HEK293 (cell line): ENCODE data around the gene SLC25A30.

Source experiments
- CTCF ChIA-PET: fragments of 350-600 bp; formaldehyde crosslinking; extraction: SDS; loops from one replicate; lab custom pipeline; 2021; ENCODE audit warnings: antibody characterized with exemption; lab: Yijun Ruan, JAX
- POLR2A ChIA-PET: fragments of 300-600 bp; formaldehyde crosslinking; extraction: SDS; loops from one replicate; lab custom pipeline; 2020; ENCODE audit warnings: antibody characterized with exemption, inconsistent platforms; lab: Yijun Ruan, JAX
- H3K27ac ChIP-seq: fragments of 200-500 bp; sonication (Bioruptor generic); 2 replicates; pipeline ENCODE4 v1.5.1; 2014; ENCODE audit warnings: low read depth, low read length, control low read depth, inconsistent platforms; ENCODE audit errors: extremely low read depth
- H3K36me3 ChIP-seq, 2 experiments: fragments of 200-500 bp in 1 of 2; sonication (Bioruptor generic) in 1 of 2; 1 replicate in 1 of 2; 2 replicates in 1 of 2; pipeline ENCODE4 v1.5.1; 2014 to 2017; ENCODE audit warnings: inconsistent platforms in 2 of 2, low read length in 2 of 2; ENCODE audit not compliant: control insufficient read depth in 2 of 2, insufficient read depth in 1 of 2
- H3K4me1 ChIP-seq: fragments of 200-500 bp; sonication (Bioruptor generic); 2 replicates; pipeline ENCODE4 v1.5.1; 2014; ENCODE audit warnings: mild to moderate bottlenecking, low read length, inconsistent platforms; ENCODE audit not compliant: control insufficient read depth, insufficient read depth
- H3K4me3 ChIP-seq: 2 replicates; pipeline ENCODE4 v1.5.1; 2011; ENCODE audit warnings: low read depth, mild to moderate bottlenecking, control low read depth, low read length, moderate library complexity
- H3K9me3 ChIP-seq: fragments of 200-500 bp; sonication (Bioruptor generic); 2 replicates; pipeline ENCODE4 v1.5.1; 2014; ENCODE audit warnings: low read depth, low read length, inconsistent platforms; ENCODE audit not compliant: control insufficient read depth, insufficient read depth
- BCL11A ChIP-seq: fragments of 450-650 bp; formaldehyde crosslinking; IDR thresholded peaks from 2 replicates; pipeline ENCODE4 v1.5.1; 2016; ENCODE audit warnings: low read depth, missing biosample characterization, missing genetic modification characterization
- GLI2 ChIP-seq: fragments of 450-650 bp; formaldehyde crosslinking; IDR thresholded peaks from 2 replicates; pipeline ENCODE4; 2017; ENCODE audit warnings: missing biosample characterization, missing genetic modification characterization, low read depth, borderline replicate concordance
- GLIS2 ChIP-seq: fragments of 450-650 bp; formaldehyde crosslinking; IDR thresholded peaks from 2 replicates; pipeline ENCODE4 v1.5.1; 2016; ENCODE audit warnings: missing biosample characterization, missing genetic modification characterization
- HOXD13 ChIP-seq: sonication (generic); formaldehyde crosslinking; IDR thresholded peaks from 2 replicates; pipeline ENCODE4 v1.8.0; 2022; ENCODE audit warnings: missing genetic modification reagents, borderline replicate concordance
- KLF16 ChIP-seq: fragments of 450-650 bp; formaldehyde crosslinking; IDR thresholded peaks from 2 replicates; pipeline ENCODE4 v1.5.1; 2017; ENCODE audit warnings: missing biosample characterization, missing genetic modification characterization
- SP3 ChIP-seq: fragments of 450-650 bp; formaldehyde crosslinking; IDR thresholded peaks from 2 replicates; pipeline ENCODE4 v1.5.1; 2016; ENCODE audit warnings: missing biosample characterization, missing genetic modification characterization
- ZBTB1 ChIP-seq: fragments of 450-650 bp; formaldehyde crosslinking; IDR thresholded peaks from 2 replicates; pipeline ENCODE4 v1.5.1; 2016; ENCODE audit warnings: missing biosample characterization, missing genetic modification characterization
- ZBTB21 ChIP-seq: fragments of 450-650 bp; formaldehyde crosslinking; IDR thresholded peaks from 2 replicates; pipeline ENCODE4 v1.5.1; 2017; ENCODE audit warnings: missing biosample characterization, missing genetic modification characterization
- ZFP41 ChIP-seq: fragments of 450-650 bp; formaldehyde crosslinking; IDR thresholded peaks from 2 replicates; pipeline ENCODE4 v1.5.1; 2016; ENCODE audit warnings: missing biosample characterization, missing genetic modification characterization, borderline replicate concordance
- ZNF155 ChIP-seq: fragments of 450-650 bp; formaldehyde crosslinking; IDR thresholded peaks from 2 replicates; pipeline ENCODE4 v1.5.1; 2016; ENCODE audit warnings: missing biosample characterization, missing genetic modification characterization
- ZNF248 ChIP-seq: fragments of 450-650 bp; formaldehyde crosslinking; IDR thresholded peaks from 2 replicates; pipeline ENCODE4 v1.5.1; 2017; ENCODE audit warnings: missing biosample characterization, missing genetic modification characterization
- ZNF37A ChIP-seq: fragments of 450-650 bp; IDR thresholded peaks from 2 replicates; pipeline ENCODE4 v1.5.1; 2018; ENCODE audit warnings: missing biosample characterization, missing genetic modification characterization
- ZNF558 ChIP-seq: fragments of 450-650 bp; formaldehyde crosslinking; IDR thresholded peaks from 2 replicates; pipeline ENCODE4 v1.5.1; 2016; ENCODE audit warnings: missing biosample characterization, missing genetic modification characterization
- ZNF624 ChIP-seq: fragments of 450-650 bp; formaldehyde crosslinking; IDR thresholded peaks from 2 replicates; pipeline ENCODE4 v1.5.1; 2017; ENCODE audit warnings: missing biosample characterization, missing genetic modification characterization
- ZNF626 ChIP-seq: fragments of 450-650 bp; sonication (Bioruptor Pico); formaldehyde crosslinking; IDR thresholded peaks from 2 replicates; pipeline ENCODE4 v1.5.1; 2018; ENCODE audit warnings: missing biosample characterization, missing genetic modification characterization, inconsistent platforms
- ZNF677 ChIP-seq: fragments of 450-650 bp; IDR thresholded peaks from 2 replicates; pipeline ENCODE4 v1.5.0; 2018; ENCODE audit warnings: missing biosample characterization, mild to moderate bottlenecking, missing genetic modification characterization, moderate library complexity
- TF ChIP-seq, protein P1 (sequence below): fragments of 450-650 bp; formaldehyde crosslinking; IDR thresholded peaks from 2 replicates; pipeline ENCODE4; 2016; ENCODE audit warnings: missing biosample characterization, missing genetic modification characterization
- TF ChIP-seq, protein P2 (sequence below): fragments of 450-650 bp; formaldehyde crosslinking; IDR thresholded peaks from 2 replicates; pipeline ENCODE4 v1.5.1; 2016; ENCODE audit warnings: missing biosample characterization, missing genetic modification characterization, borderline replicate concordance
- TF ChIP-seq, protein P3 (sequence below): fragments of 450-650 bp; formaldehyde crosslinking; IDR thresholded peaks from 2 replicates; pipeline ENCODE4 v1.5.1; 2016; ENCODE audit warnings: missing biosample characterization, missing genetic modification characterization

SLC25A30 gene

DNA sequence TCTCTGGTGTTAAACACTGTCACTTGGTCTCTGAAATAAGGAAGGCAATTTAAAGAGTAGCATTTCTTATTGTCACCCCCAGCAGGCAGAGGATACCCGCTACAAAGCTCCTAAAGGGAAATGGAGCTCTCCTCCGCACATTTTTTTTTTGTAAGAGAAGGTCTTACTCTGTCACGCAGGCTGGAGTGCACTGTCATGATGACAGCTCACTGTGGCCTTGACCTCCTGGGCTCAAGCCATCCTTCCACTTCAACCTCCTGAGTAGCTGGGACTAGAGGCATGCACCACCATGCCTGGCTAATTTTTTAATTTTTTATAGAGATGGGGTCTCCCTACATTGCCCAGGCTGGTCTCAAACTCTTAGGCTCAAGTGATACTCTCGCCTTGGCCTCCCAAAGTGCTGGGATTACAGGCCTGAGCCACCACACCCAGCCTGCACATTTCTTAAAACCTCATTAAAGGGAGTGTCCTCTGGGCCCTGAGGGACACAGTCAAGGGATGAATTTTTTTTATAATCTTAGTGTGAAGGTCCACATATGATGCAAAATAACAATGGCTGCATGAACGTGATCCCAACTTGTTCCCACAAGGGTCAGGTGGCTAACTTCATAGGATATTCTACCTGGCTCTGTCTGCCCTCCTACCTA lies 32.1 kb downstream of the SLC25A30 start:
- no peak for TF ChIP-seq BCL11A (tag by site-specific recombination)
- no peak for TF ChIP-seq GLI2 (tag by site-specific recombination)
- TF ChIP-seq GLIS2 (tag by site-specific recombination): no peak
- no peak for TF ChIP-seq ZFP41 (tag by site-specific recombination)
- TF ChIP-seq ZNF248 (tag by site-specific recombination): no peak
- no peak for TF ChIP-seq ZBTB1 (tag by site-specific recombination)
- no peak for TF ChIP-seq ZNF626 (tag by site-specific recombination)
- TF ChIP-seq, protein P1, sequence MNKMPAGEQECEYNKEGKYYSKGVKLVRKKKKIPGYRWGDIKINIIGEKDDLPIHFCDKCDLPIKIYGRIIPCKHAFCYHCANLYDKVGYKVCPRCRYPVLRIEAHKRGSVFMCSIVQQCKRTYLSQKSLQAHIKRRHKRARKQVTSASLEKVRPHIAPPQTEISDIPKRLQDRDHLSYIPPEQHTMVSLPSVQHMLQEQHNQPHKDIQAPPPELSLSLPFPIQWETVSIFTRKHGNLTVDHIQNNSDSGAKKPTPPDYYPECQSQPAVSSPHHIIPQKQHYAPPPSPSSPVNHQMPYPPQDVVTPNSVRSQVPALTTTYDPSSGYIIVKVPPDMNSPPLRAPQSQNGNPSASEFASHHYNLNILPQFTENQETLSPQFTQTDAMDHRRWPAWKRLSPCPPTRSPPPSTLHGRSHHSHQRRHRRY (tag by site-specific recombination): no peak
- TF ChIP-seq ZNF677 (tag by site-specific recombination): no peak
- no peak for TF ChIP-seq SP3
- TF ChIP-seq ZNF37A (tag by site-specific recombination): no peak
- TF ChIP-seq, protein P2, sequence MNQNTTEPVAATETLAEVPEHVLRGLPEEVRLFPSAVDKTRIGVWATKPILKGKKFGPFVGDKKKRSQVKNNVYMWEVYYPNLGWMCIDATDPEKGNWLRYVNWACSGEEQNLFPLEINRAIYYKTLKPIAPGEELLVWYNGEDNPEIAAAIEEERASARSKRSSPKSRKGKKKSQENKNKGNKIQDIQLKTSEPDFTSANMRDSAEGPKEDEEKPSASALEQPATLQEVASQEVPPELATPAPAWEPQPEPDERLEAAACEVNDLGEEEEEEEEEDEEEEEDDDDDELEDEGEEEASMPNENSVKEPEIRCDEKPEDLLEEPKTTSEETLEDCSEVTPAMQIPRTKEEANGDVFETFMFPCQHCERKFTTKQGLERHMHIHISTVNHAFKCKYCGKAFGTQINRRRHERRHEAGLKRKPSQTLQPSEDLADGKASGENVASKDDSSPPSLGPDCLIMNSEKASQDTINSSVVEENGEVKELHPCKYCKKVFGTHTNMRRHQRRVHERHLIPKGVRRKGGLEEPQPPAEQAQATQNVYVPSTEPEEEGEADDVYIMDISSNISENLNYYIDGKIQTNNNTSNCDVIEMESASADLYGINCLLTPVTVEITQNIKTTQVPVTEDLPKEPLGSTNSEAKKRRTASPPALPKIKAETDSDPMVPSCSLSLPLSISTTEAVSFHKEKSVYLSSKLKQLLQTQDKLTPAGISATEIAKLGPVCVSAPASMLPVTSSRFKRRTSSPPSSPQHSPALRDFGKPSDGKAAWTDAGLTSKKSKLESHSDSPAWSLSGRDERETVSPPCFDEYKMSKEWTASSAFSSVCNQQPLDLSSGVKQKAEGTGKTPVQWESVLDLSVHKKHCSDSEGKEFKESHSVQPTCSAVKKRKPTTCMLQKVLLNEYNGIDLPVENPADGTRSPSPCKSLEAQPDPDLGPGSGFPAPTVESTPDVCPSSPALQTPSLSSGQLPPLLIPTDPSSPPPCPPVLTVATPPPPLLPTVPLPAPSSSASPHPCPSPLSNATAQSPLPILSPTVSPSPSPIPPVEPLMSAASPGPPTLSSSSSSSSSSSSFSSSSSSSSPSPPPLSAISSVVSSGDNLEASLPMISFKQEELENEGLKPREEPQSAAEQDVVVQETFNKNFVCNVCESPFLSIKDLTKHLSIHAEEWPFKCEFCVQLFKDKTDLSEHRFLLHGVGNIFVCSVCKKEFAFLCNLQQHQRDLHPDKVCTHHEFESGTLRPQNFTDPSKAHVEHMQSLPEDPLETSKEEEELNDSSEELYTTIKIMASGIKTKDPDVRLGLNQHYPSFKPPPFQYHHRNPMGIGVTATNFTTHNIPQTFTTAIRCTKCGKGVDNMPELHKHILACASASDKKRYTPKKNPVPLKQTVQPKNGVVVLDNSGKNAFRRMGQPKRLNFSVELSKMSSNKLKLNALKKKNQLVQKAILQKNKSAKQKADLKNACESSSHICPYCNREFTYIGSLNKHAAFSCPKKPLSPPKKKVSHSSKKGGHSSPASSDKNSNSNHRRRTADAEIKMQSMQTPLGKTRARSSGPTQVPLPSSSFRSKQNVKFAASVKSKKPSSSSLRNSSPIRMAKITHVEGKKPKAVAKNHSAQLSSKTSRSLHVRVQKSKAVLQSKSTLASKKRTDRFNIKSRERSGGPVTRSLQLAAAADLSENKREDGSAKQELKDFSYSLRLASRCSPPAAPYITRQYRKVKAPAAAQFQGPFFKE (tag by site-specific recombination): no peak
- TF ChIP-seq ZNF155 (tag by site-specific recombination): no peak
- no peak for TF ChIP-seq ZNF558
- TF ChIP-seq HOXD13: no peak
- TF ChIP-seq, protein P3, sequence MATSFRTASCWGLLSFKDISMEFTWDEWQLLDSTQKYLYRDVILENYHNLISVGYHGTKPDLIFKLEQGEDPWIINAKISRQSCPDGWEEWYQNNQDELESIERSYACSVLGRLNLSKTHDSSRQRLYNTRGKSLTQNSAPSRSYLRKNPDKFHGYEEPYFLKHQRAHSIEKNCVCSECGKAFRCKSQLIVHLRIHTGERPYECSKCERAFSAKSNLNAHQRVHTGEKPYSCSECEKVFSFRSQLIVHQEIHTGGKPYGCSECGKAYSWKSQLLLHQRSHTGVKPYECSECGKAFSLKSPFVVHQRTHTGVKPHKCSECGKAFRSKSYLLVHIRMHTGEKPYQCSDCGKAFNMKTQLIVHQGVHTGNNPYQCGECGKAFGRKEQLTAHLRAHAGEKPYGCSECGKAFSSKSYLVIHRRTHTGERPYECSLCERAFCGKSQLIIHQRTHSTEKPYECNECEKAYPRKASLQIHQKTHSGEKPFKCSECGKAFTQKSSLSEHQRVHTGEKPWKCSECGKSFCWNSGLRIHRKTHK (tag by site-specific recombination): no peak
- no peak for TF ChIP-seq ZNF624 (tag by site-specific recombination)
- no peaks in the 10 kb centered on the region for H3K9me3 ChIP-seq
- H3K36me3 ChIP-seq: peaks cover 0 to 3% of the 10 kb centered on the region in 2 experiments; a peak in 1 of 3 replicates
- CTCF ChIA-PET: interaction anchor here (0.6 to 0.7 kb wide), 4 partner anchors 26 to 603 kb away, joined by 3 to 4 read pairs (median 4); no protein-coding TSS in a partner anchor
- no peaks in the 10 kb centered on the region for H3K4me1 ChIP-seq
- H3K27ac ChIP-seq: no peak overlapping the region
- POLR2A ChIA-PET: no interaction called here
- no peak overlapping the region for H3K4me3 ChIP-seq

DNA sequence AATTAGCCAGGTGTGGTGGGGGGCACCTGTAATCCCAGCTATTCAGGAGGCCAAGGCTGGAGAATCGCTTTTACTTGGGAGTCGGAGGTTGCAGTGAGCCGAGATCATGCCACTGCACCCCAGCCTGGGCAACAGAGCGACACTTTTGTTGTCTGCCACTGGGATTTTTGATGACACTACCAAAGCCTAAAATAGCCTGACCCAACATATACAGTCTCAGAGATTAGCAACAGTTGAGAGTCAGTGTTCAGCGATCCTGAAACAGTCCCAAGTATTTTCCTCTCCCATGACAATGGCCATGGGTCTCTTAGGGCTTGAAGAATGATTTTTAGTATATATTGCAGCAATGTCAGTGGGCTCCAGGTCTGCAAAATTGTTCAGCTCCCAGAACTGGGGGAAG lies 32.9 kb downstream of the SLC25A30 start:
- no peak for TF ChIP-seq KLF16 (tag by site-specific recombination)
- no peak for TF ChIP-seq ZBTB21 (tag by site-specific recombination)
- H3K9me3 ChIP-seq: no peaks in the 10 kb centered on the region
- H3K27ac ChIP-seq: no peak overlapping the region
- H3K4me3 ChIP-seq: no peak overlapping the region
- peaks cover 0 to 3% of the 10 kb centered on the region in 2 experiments; a peak in 1 of 3 replicates for H3K36me3 ChIP-seq
- ChIA-PET POLR2A (no interaction called here), CTCF (interaction anchor here (0.6 to 1.6 kb wide), 4 partner anchors 9 to 126 kb away, joined by 4 to 6 read pairs (median 4); no protein-coding TSS in a partner anchor)
- no peaks in the 10 kb centered on the region for H3K4me1 ChIP-seq
